Measurements from ENCODE around the gene MARCHF4.

MARCHF4 gene

GRCh38 chr2:216371721-216372702, at the start of gene MARCHF4 (continued):
- peak; percentile 71 for TF ChIP-seq ZFP69B (tag by site-specific recombination; IDR thresholded peaks at IDR 0.05)
- TF ChIP-seq ZNF629 (tag by site-specific recombination; IDR thresholded peaks at IDR 0.05) = peak; percentile 90
- TF ChIP-seq ZNF248 (tag by site-specific recombination; IDR thresholded peaks at IDR 0.05) = no peak
- TF ChIP-seq GLI2 (tag by site-specific recombination; IDR thresholded peaks at IDR 0.05; ENCODE audit: borderline replicate concordance, low read depth) = no peak
- peak; percentile 60 for TF ChIP-seq ZBTB21 (tag by site-specific recombination; IDR thresholded peaks at IDR 0.05)
- TF ChIP-seq ZNF366 (tag by site-specific recombination; conservative IDR thresholded peaks at IDR 0.05) = peak; percentile 97
- no peak for TF ChIP-seq ZSCAN16 (tag by site-specific recombination; IDR thresholded peaks at IDR 0.05)
- TF ChIP-seq ZNF664 (tag by site-specific recombination; IDR thresholded peaks at IDR 0.05) = no peak
- peak; percentile 100 for TF ChIP-seq REST (tag by site-specific recombination; IDR thresholded peaks at IDR 0.05)
- peak; percentile 83 for TF ChIP-seq GLIS1 (tag by site-specific recombination; IDR thresholded peaks at IDR 0.05)
- TF ChIP-seq SETDB1 (IDR thresholded peaks at IDR 0.05; ENCODE audit: insufficient read length, low read length) = no peak
- no peak for TF ChIP-seq ZNF174 (tag by site-specific recombination; IDR thresholded peaks at IDR 0.05)

- H3K36me3 ChIP-seq (ENCODE audit: control insufficient read depth in 2 of 2, insufficient read depth in 1 of 2, low read length in 2 of 2) = peaks cover 30 to 95% of the 10 kb centered on the region in 2 experiments
- H3K27ac ChIP-seq (ENCODE audit: extremely low read depth, low read depth, low read length) = no peak overlapping the region
- no peaks in the 10 kb centered on the region for H3K9me3 ChIP-seq (ENCODE audit: control insufficient read depth, insufficient read depth, low read depth, low read length)
- no peaks in the 10 kb centered on the region for H3K4me1 ChIP-seq (ENCODE audit: control insufficient read depth, insufficient read depth, low read length)
- TF ChIP-seq OVOL3 (tag by site-specific recombination; IDR thresholded peaks at IDR 0.05) = no peak
- TF ChIP-seq ZNF184 (tag by site-specific recombination; IDR thresholded peaks at IDR 0.05) = no peak
- TF ChIP-seq KLF1 (tag by site-specific recombination; IDR thresholded peaks at IDR 0.05) = no peak
- TF ChIP-seq BCL11A (tag by site-specific recombination; IDR thresholded peaks at IDR 0.05; ENCODE audit: low read depth) = no peak
- no peak for TF ChIP-seq SP3 (tag by site-specific recombination; IDR thresholded peaks at IDR 0.05)
- no peak for TF ChIP-seq ZNF248 (tag by site-specific recombination; IDR thresholded peaks at IDR 0.05)
- TF ChIP-seq ZNF624 (tag by site-specific recombination; IDR thresholded peaks at IDR 0.05) = no peak
- no peak for TF ChIP-seq ZNF112 (tag by site-specific recombination; IDR thresholded peaks at IDR 0.05)
- ChIA-PET POLR2A (no interaction called here), CTCF (no interaction called here)
- H3K4me3 ChIP-seq (ENCODE audit: low read depth, low read length) = no peak overlapping the region
Observed at GRCh38 chr2:216420367-216421101, 48.3 kb upstream of the MARCHF4 start.

GRCh38 chr2:216418981-216419380, 46.7 kb upstream of the MARCHF4 start:
- no peak overlapping the region for H3K4me3 ChIP-seq (ENCODE audit: low read depth, low read length)

More at GRCh38 chr2:216418981-216419380, 46.7 kb upstream of the MARCHF4 start:
- ChIA-PET CTCF (interaction anchor here (0.7 kb wide), 3 partner anchors 24 to 395 kb away, joined by 3 to 5 read pairs (median 3); no protein-coding TSS in a partner anchor), POLR2A (interaction anchor here (0.6 to 1.0 kb wide), 2 partner anchors 49 to 80 kb away, joined by 3 to 5 read pairs; partner anchors contain the start of gene RPL37A)
- no peak for TF ChIP-seq ZNF391 (tag by site-specific recombination; IDR thresholded peaks at IDR 0.05; ENCODE audit: borderline replicate concordance, low read depth)
- Histone ChIP-seq H3K4me1 (ENCODE audit: control insufficient read depth, insufficient read depth, low read length) (no peaks in the 10 kb centered on the region), H3K27ac (ENCODE audit: extremely low read depth, low read depth, low read length) (no peak overlapping the region), H3K9me3 (ENCODE audit: control insufficient read depth, insufficient read depth, low read depth, low read length) (no peaks in the 10 kb centered on the region), H3K36me3 (ENCODE audit: control insufficient read depth in 2 of 2, insufficient read depth in 1 of 2, low read length in 2 of 2) (peaks cover 20 to 92% of the 10 kb centered on the region in 2 experiments)
